H1 (cell line): Measurements from ENCODE around the gene CCDC13. TPM values are rescaled to one million over a fixed set of nuclear protein-coding genes. Genes with fewer than 3 reads are reported as not detected.

Source experiments
- CTCF ChIA-PET: fragments of 300-600 bp; sonication (Branson Sonifier 250); formaldehyde crosslinking; loops from one replicate; lab custom pipeline; 2021; ENCODE audit not compliant: partially characterized antibody; lab: Charles Lee
- POLR2A ChIA-PET: fragments of 300-600 bp; sonication (Branson Sonifier 250); formaldehyde crosslinking; loops from one replicate; lab custom pipeline; 2021; ENCODE audit warnings: inconsistent platforms; ENCODE audit not compliant: partially characterized antibody; lab: Charles Lee
- DNase-seq, 2 experiments: peaks; one replicate each; pipeline versions ENCODE4 v3.0.0 to v3.0.0-alpha.2; 2010 to 2022; ENCODE audit warnings: low spot score in 2 of 2, low read depth in 1 of 2, mixed read lengths in 1 of 2
- FAIRE-seq: peaks from 2 replicates; lab custom pipeline; 2011; peaks lifted over from hg19 to GRCh38; lab: Jason Lieb, UNC
- H2AFZ ChIP-seq: 2 replicates; pipeline ENCODE4 v1.8.1; 2012; ENCODE audit warnings: low read length, inconsistent platforms
- H2AK5ac ChIP-seq: 2 replicates; pipeline ENCODE4 v1.6.1; 2013; ENCODE audit warnings: low read depth, low read length
- H2BK120ac ChIP-seq: replicated peaks from 2 replicates; pipeline ENCODE3; 2013; ENCODE audit warnings: low read depth, low read length, inconsistent platforms
- H2BK12ac ChIP-seq: 2 replicates; pipeline ENCODE4 v1.6.1; 2013; ENCODE audit warnings: low read depth, low read length
- H2BK15ac ChIP-seq: 2 replicates; pipeline ENCODE4 v1.6.1; 2013; ENCODE audit warnings: low read length
- H2BK20ac ChIP-seq: 2 replicates; pipeline ENCODE4 v1.6.1; 2013; ENCODE audit warnings: low read length
- H2BK5ac ChIP-seq: 2 replicates; pipeline ENCODE4 v1.6.1; 2013; ENCODE audit warnings: low read depth, low read length
- H3K14ac ChIP-seq: 2 replicates; pipeline ENCODE4 v1.6.1; 2013; ENCODE audit warnings: inconsistent platforms; ENCODE audit not compliant: insufficient read length
- H3K18ac ChIP-seq: 2 replicates; pipeline ENCODE4 v1.6.1; 2013; ENCODE audit warnings: low read length; ENCODE audit errors: extremely low read depth
- H3K23ac ChIP-seq: 2 replicates; pipeline ENCODE4 v1.6.1; 2013; ENCODE audit warnings: inconsistent platforms; ENCODE audit not compliant: insufficient read length
- H3K23me2 ChIP-seq: 2 replicates; pipeline ENCODE4 v1.6.1; 2013; ENCODE audit warnings: low read depth, low read length
- H3K27ac ChIP-seq: 2 replicates; pipeline ENCODE4 v1.6.1; 2011; ENCODE audit warnings: low read depth, low read length, inconsistent platforms
- H3K27me3 ChIP-seq, 4 experiments: replicated peaks in 1 of 4; 1 replicate in 1 of 4; 2 replicates in 3 of 4; pipeline versions ENCODE4 v1.6.1 to v1.8.1; 2011 to 2013; ENCODE audit warnings: low read length in 3 of 4, mild to moderate bottlenecking in 3 of 4, inconsistent platforms in 2 of 4, mixed read lengths in 2 of 4, moderate library complexity in 1 of 4; ENCODE audit not compliant: control insufficient read depth in 3 of 4, insufficient read depth in 3 of 4; ENCODE audit errors: extremely low read depth in 1 of 4
- H3K36me3 ChIP-seq, 4 experiments: 2 replicates each; pipeline versions ENCODE4 v1.6.1 to v1.8.1; 2011 to 2013; ENCODE audit warnings: mild to moderate bottlenecking in 4 of 4, low read length in 3 of 4, moderate library complexity in 2 of 4, control low read depth in 1 of 4, inconsistent platforms in 1 of 4; ENCODE audit not compliant: insufficient read depth in 4 of 4, control insufficient read depth in 2 of 4
- H3K4ac ChIP-seq: replicated peaks from 2 replicates; pipeline ENCODE3; 2013; ENCODE audit warnings: low read length, low read depth, mixed read lengths, inconsistent platforms; ENCODE audit not compliant: insufficient read length
- H3K4me1 ChIP-seq, 4 experiments: replicated peaks in 1 of 4; 1 replicate in 1 of 4; 2 replicates in 3 of 4; pipeline versions ENCODE4 v1.6.1 to v1.8.1; 2011 to 2013; ENCODE audit warnings: low read length in 3 of 4, inconsistent platforms in 2 of 4, mixed read lengths in 1 of 4; ENCODE audit not compliant: insufficient read depth in 4 of 4, control insufficient read depth in 3 of 4
- H3K4me2 ChIP-seq, 2 experiments: 2 replicates each; pipeline versions ENCODE4 v1.6.1 to v1.8.1; 2011 to 2013; ENCODE audit warnings: low read depth in 2 of 2, low read length in 2 of 2, control low read depth in 1 of 2, inconsistent platforms in 1 of 2, mild to moderate bottlenecking in 1 of 2; ENCODE audit not compliant: insufficient read depth in 1 of 2
- H3K4me3 ChIP-seq, 4 experiments: fragments of 200-600, 300-600 bp in 1 of 4; sonication (generic), shearing (Covaris generic), sonication (Bioruptor Twin) in 1 of 4; 2 replicates each; pipeline versions ENCODE4 v1.5.1 to v1.8.1; 2011 to 2016; ENCODE audit warnings: low read length in 4 of 4, low read depth in 3 of 4, control low read depth in 2 of 4, inconsistent platforms in 2 of 4, mild to moderate bottlenecking in 2 of 4, mixed read lengths in 1 of 4, moderate library complexity in 1 of 4; ENCODE audit not compliant: insufficient read depth in 2 of 4; ENCODE audit errors: extremely low read depth in 1 of 4
- H3K56ac ChIP-seq: replicated peaks from 2 replicates; pipeline ENCODE3; 2013; ENCODE audit warnings: low read depth, mild to moderate bottlenecking, mixed read lengths, low read length, inconsistent platforms; ENCODE audit not compliant: insufficient read length
- H3K79me1 ChIP-seq: 2 replicates; pipeline ENCODE4 v1.6.1; 2013; ENCODE audit warnings: low read depth, low read length, control low read depth
- H3K79me2 ChIP-seq, 2 experiments: 2 replicates each; pipeline versions ENCODE4 v1.6.1 to v1.8.1; 2012 to 2013; ENCODE audit warnings: low read length in 2 of 2, mild to moderate bottlenecking in 2 of 2, inconsistent platforms in 1 of 2; ENCODE audit not compliant: insufficient read depth in 2 of 2, control insufficient read depth in 1 of 2
- H3K9ac ChIP-seq, 4 experiments: replicated peaks in 1 of 4; 1 replicate in 1 of 4; 2 replicates in 3 of 4; pipeline versions ENCODE4 v1.6.1 to v1.8.1; 2011 to 2013; ENCODE audit warnings: low read depth in 3 of 4, low read length in 3 of 4, control low read depth in 2 of 4, mild to moderate bottlenecking in 2 of 4, moderate library complexity in 2 of 4, inconsistent platforms in 1 of 4; ENCODE audit errors: extremely low read depth in 1 of 4
- H3K9me3 ChIP-seq, 2 experiments: 2 replicates each; pipeline versions ENCODE4 v1.6.1 to v1.8.1; 2012 to 2013; ENCODE audit warnings: mild to moderate bottlenecking in 2 of 2, moderate library complexity in 2 of 2, control low read depth in 1 of 2, inconsistent platforms in 1 of 2, low read depth in 1 of 2, low read length in 1 of 2, mixed read lengths in 1 of 2; ENCODE audit not compliant: insufficient read depth in 2 of 2
- H4K20me1 ChIP-seq, 2 experiments: replicated peaks in 1 of 2; 2 replicates each; pipeline versions ENCODE3 to v1.8.1; 2011 to 2013; ENCODE audit warnings: inconsistent platforms in 2 of 2, low read length in 2 of 2, mild to moderate bottlenecking in 1 of 2; ENCODE audit not compliant: insufficient read depth in 2 of 2, control insufficient read depth in 1 of 2
- H4K5ac ChIP-seq: 2 replicates; pipeline ENCODE4 v1.6.1; 2013; ENCODE audit warnings: low read length, low read depth, mixed read lengths, inconsistent platforms; ENCODE audit not compliant: insufficient read length
- H4K8ac ChIP-seq: 2 replicates; pipeline ENCODE4 v1.8.0; 2013; ENCODE audit warnings: mild to moderate bottlenecking, moderate library complexity, low read length, inconsistent platforms; ENCODE audit not compliant: insufficient read depth; ENCODE audit errors: extremely low read depth
- H4K91ac ChIP-seq: replicated peaks from 2 replicates; pipeline ENCODE3; 2013; ENCODE audit warnings: low read length, mixed read lengths, inconsistent platforms; ENCODE audit not compliant: insufficient read length
- BACH1 ChIP-seq: IDR thresholded peaks from 2 replicates; pipeline ENCODE4 v1.6.1; 2012; ENCODE audit warnings: low read length, improper control_type of control experiment
- EGR1 ChIP-seq: IDR thresholded peaks from 2 replicates; pipeline ENCODE4 v1.6.1; 2011; ENCODE audit warnings: low read depth, low read length, borderline replicate concordance
- GTF2F1 ChIP-seq: IDR thresholded peaks from 2 replicates; pipeline ENCODE4 v1.6.1; 2012; ENCODE audit warnings: low read depth, low read length, improper control_type of control experiment, borderline replicate concordance
- KDM1A ChIP-seq: fragments of 200-600, 300-600 bp; sonication (generic); IDR thresholded peaks from 2 replicates; pipeline ENCODE4 v1.7.1; 2016; ENCODE audit warnings: mild to moderate bottlenecking, low read length, borderline replicate concordance
- KDM4A ChIP-seq: IDR thresholded peaks from one replicate; pipeline ENCODE4 v1.7.1; 2012; ENCODE audit warnings: low read depth, mild to moderate bottlenecking, moderate library complexity, low read length, inconsistent platforms; ENCODE audit not compliant: severe bottlenecking
- NANOG ChIP-seq: IDR thresholded peaks from 2 replicates; pipeline ENCODE4 v1.6.1; 2011; ENCODE audit warnings: low read length, low read depth, mild to moderate bottlenecking, inconsistent platforms; ENCODE audit not compliant: insufficient read depth, poor library complexity, severe bottlenecking
- NRF1 ChIP-seq: IDR thresholded peaks from 2 replicates; pipeline ENCODE4 v1.6.1; 2011; ENCODE audit warnings: mild to moderate bottlenecking, low read depth, low read length, improper control_type of control experiment
- PHF8 ChIP-seq: fragments of 200-600 bp; sonication (generic); conservative IDR thresholded peaks from 2 replicates; pipeline ENCODE4 v1.7.1; 2012; ENCODE audit warnings: low read depth, mild to moderate bottlenecking, inconsistent platforms, low read length, moderate library complexity
- SUZ12 ChIP-seq: fragments of 200-600 bp; sonication (generic); IDR thresholded peaks from 2 replicates; pipeline ENCODE4 v1.6.1; 2012; ENCODE audit warnings: mild to moderate bottlenecking, inconsistent platforms, low read length, moderate library complexity, mixed read lengths
- WGBS, 2 experiments: shearing (Covaris generic) in 1 of 2; methylation state at CpG; one replicate each; pipeline versions ENCODE4 v1.1.6 to v1.1.7; 2013 to 2015; ENCODE audit warnings: low lambda C conversion rate in 2 of 2, mixed read lengths in 2 of 2, inconsistent platforms in 1 of 2, low coverage in 1 of 2, missing lambda C conversion rate in 1 of 2; ENCODE audit not compliant: insufficient replicate concordance in 2 of 2, insufficient coverage in 1 of 2, insufficient read length in 1 of 2; ENCODE audit errors: extremely low coverage in 1 of 2, missing lambda C conversion rate in 1 of 2; 5-methylcytosine and 5-hydroxymethylcytosine counted together
- polyA plus RNA-seq, 7 experiments: library from polyadenylated mRNA; depleted of rRNA in 3 of 7; stranded (reverse) in 5 of 7; unstranded in 2 of 7; fragments of >200 nt in 5 of 7; fragments of 200-250 nt in 2 of 7; gene quantifications; 1 replicate in 5 of 7; 2 replicates in 1 of 7; 4 replicates in 1 of 7; pipeline versions ENCODE4 v1.2.1 to v1.2.3, GENCODE V29; 2011 to 2013; ENCODE audit warnings: missing spikeins in 2 of 7, mixed read lengths in 2 of 7
- total RNA-seq: library from RNA; stranded (reverse); fragmentation: NEBNext Ultra II Directional; extraction: Animal tissue kit (Norgen Biotek cat#: 25700); gene quantifications from 2 replicates; pipeline ENCODE4 v1.2.1, GENCODE V29; 2021
- TF ChIP-seq, protein P1 (sequence below): IDR thresholded peaks from 2 replicates; pipeline ENCODE4 v1.6.1; 2011; ENCODE audit warnings: low read depth, mild to moderate bottlenecking, low read length; ENCODE audit not compliant: insufficient read depth

Gene CCDC13
- total and polyA plus RNA-seq, 2 of the 8 experiments (the other 6 are each of a cell fraction or from before 2014, with no cell fraction given): 0.06 TPM; not detected in 1

DNA sequence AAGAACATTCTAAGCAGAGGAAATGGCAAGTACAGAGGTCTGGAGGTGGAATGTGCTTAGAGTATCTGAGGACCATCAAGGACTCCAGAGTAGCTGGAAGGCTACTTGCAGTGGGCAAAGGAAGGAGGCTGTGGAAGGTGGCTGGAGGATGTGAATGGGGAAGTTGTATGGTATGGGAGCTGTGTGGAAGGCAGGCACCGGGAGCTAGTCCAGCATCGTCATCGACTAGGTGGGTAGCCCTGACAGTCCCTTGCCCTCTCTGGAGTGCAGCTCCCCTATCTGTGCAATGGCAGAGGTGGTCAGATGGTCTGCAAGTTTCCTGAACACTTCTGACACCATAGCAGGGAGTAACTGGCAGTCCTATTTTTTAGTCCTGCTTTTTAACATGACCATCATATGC is 19.3 kb downstream of the CCDC13 start:
- H4K20me1 ChIP-seq: no peaks in the 10 kb centered on the region
- no peak overlapping the region for H2BK15ac ChIP-seq
- no peak overlapping the region for H2BK120ac ChIP-seq
- H3K27ac ChIP-seq: no peak overlapping the region
- H4K8ac ChIP-seq: no peak overlapping the region
- H4K91ac ChIP-seq: peak overlapping the region; percentile 52
- CTCF ChIA-PET: interaction anchor here (0.9 to 5.2 kb wide), 5 partner anchors 9 to 87 kb away, joined by 3 to 24 read pairs (median 6); no protein-coding TSS in a partner anchor
- no peak overlapping the region for H3K23ac ChIP-seq
- H2AK5ac ChIP-seq: no peak overlapping the region
- H3K56ac ChIP-seq: no peak overlapping the region
- H3K14ac ChIP-seq: no peak overlapping the region
- H2AFZ ChIP-seq: no peak overlapping the region
- POLR2A ChIA-PET: interaction anchor here (0.5 kb wide), 1 partner anchor 203 kb away, joined by 4 read pairs; no protein-coding TSS in a partner anchor
- no peak overlapping the region for H3K18ac ChIP-seq
- no peak overlapping the region for H2BK12ac ChIP-seq
- no peak overlapping the region for H4K5ac ChIP-seq
- no peaks in the 10 kb centered on the region for H3K36me3 ChIP-seq
- 95% methylated on average over 3 of the region's 3 CpGs; no CpG with 5 or more reads in 1 of the 2 experiments for WGBS, 2 experiments
- no peaks in the 10 kb centered on the region for H3K23me2 ChIP-seq
- no peaks in the 10 kb centered on the region for H3K79me2 ChIP-seq
- DNase-seq (peak in 1 of 2 experiments; percentile 17), FAIRE-seq (no peak)
- no peak overlapping the region for H3K9ac ChIP-seq
- H3K79me1 ChIP-seq: no peaks in the 10 kb centered on the region
- H2BK5ac ChIP-seq: no peak overlapping the region
- H3K4me3 ChIP-seq: no peak overlapping the region
- peaks cover 0 to 3% (median 0%) of the 10 kb centered on the region in 4 experiments; a peak in 2 of 7 replicates for H3K4me1 ChIP-seq
- no peak overlapping the region for H3K4me2 ChIP-seq
- no peaks in the 10 kb centered on the region for H3K9me3 ChIP-seq
- no peak overlapping the region for H3K4ac ChIP-seq
- H3K27me3 ChIP-seq: no peaks in the 10 kb centered on the region
- H2BK20ac ChIP-seq: no peak overlapping the region
- TF ChIP-seq NANOG (no peak), BACH1 (no peak), KDM1A (no peak), NRF1 (no peak), KDM4A (no peak), EGR1 (no peak), SUZ12 (no peak), PHF8 (no peak), GTF2F1 (no peak)
- TF ChIP-seq, protein P1, sequence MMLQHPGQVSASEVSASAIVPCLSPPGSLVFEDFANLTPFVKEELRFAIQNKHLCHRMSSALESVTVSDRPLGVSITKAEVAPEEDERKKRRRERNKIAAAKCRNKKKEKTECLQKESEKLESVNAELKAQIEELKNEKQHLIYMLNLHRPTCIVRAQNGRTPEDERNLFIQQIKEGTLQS: no peak
